Neural cell (in vitro differentiated cells): ENCODE results near the gene BET1.

Experiments used
- EP300 ChIP-seq: fragments of 450-650 bp; conservative IDR thresholded peaks from 2 replicates; pipeline ENCODE4 v1.6.1; 2014; ENCODE audit warnings: antibody characterized with exemption, mild to moderate bottlenecking, moderate library complexity; ENCODE audit not compliant: poor library complexity, severe bottlenecking
- EZH2 ChIP-seq: fragments of 200-600, 300-800 bp; shearing (Covaris generic), sonication (generic); IDR thresholded peaks from 2 replicates; pipeline ENCODE4 v1.6.1; 2014; ENCODE audit warnings: antibody characterized with exemption, low read length, borderline replicate concordance, mild to moderate bottlenecking; ENCODE audit not compliant: insufficient read depth, poor library complexity, severe bottlenecking
- POLR2AphosphoS5 ChIP-seq: IDR thresholded peaks from 2 replicates; pipeline ENCODE4 v1.6.1; 2012
- RAD21 ChIP-seq: fragments of 450-650 bp; conservative IDR thresholded peaks from 2 replicates; pipeline ENCODE4 v1.6.1; 2014; ENCODE audit warnings: antibody characterized with exemption, mild to moderate bottlenecking, moderate library complexity
- REST ChIP-seq: IDR thresholded peaks from 2 replicates; pipeline ENCODE4 v1.6.1; 2012; ENCODE audit warnings: borderline replicate concordance
- TF ChIP-seq, protein P1 (sequence below): fragments of 450-650 bp; IDR thresholded peaks from 2 replicates; pipeline ENCODE4 v1.5.1; 2014; ENCODE audit warnings: antibody characterized with exemption, mild to moderate bottlenecking, moderate library complexity; ENCODE audit not compliant: poor library complexity, severe bottlenecking

DNA sequence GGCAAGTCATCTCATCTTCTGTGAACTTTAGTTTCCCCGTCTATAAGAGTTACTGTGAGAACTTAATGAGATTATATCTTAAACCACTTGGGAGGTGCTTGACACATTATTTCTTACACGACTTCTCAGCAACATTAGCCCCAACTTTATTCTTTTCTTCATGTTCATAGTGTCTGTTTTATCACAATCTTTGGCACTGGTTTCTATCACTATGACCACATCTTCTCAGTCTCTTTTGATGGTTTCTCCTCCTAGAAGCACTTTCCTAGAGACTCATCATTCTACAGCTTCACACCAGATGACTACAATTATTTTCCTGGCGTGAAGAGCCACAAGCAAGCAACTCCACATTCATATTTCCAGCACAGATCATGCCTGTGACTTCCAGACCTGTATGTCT, 26.5 kb upstream of the BET1 start:
- TF ChIP-seq REST (no peak), EP300 (no peak), EZH2 (no peak), RAD21 (no peak), POLR2AphosphoS5 (no peak)
- TF ChIP-seq, protein P1, sequence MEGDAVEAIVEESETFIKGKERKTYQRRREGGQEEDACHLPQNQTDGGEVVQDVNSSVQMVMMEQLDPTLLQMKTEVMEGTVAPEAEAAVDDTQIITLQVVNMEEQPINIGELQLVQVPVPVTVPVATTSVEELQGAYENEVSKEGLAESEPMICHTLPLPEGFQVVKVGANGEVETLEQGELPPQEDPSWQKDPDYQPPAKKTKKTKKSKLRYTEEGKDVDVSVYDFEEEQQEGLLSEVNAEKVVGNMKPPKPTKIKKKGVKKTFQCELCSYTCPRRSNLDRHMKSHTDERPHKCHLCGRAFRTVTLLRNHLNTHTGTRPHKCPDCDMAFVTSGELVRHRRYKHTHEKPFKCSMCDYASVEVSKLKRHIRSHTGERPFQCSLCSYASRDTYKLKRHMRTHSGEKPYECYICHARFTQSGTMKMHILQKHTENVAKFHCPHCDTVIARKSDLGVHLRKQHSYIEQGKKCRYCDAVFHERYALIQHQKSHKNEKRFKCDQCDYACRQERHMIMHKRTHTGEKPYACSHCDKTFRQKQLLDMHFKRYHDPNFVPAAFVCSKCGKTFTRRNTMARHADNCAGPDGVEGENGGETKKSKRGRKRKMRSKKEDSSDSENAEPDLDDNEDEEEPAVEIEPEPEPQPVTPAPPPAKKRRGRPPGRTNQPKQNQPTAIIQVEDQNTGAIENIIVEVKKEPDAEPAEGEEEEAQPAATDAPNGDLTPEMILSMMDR, result no peak
